DMS53 treated with DMSO at 0.1 percent for 48 hours (cell line): Measurements from ENCODE around the gene KIAA1671.
"Not testable (repeated sequence)": the region's sequence is repeated elsewhere in the genome, so short reads cannot be mapped to it uniquely, and the experiment has no call there.

Experiments used
- DNase-seq: peaks from one replicate; lab custom pipeline; 2025; ENCODE audit not compliant: unreplicated experiment; lab: John Stamatoyannopoulos, UW

Gene KIAA1671

DNA sequence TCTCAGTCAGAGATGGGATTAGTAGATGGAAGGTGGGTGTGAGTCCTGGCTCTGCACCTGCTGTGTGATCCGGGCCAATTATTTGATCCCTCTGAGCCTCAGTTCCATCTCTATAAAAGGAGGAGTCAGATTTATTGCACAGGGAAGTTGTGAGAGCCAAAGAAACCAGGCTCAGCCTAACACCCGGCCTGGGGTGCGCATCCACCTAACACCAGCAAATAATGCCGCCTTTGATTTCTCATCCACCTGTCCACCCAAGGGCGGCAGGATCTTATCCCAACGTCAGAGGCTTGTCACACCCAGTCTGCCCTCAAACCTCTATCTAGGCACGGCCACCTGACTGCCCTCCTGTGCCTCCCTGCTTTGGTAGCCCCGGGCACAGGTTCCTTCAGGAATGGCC is 269.3 kb downstream of the KIAA1671 start:
- no peak for DNase-seq

DNA sequence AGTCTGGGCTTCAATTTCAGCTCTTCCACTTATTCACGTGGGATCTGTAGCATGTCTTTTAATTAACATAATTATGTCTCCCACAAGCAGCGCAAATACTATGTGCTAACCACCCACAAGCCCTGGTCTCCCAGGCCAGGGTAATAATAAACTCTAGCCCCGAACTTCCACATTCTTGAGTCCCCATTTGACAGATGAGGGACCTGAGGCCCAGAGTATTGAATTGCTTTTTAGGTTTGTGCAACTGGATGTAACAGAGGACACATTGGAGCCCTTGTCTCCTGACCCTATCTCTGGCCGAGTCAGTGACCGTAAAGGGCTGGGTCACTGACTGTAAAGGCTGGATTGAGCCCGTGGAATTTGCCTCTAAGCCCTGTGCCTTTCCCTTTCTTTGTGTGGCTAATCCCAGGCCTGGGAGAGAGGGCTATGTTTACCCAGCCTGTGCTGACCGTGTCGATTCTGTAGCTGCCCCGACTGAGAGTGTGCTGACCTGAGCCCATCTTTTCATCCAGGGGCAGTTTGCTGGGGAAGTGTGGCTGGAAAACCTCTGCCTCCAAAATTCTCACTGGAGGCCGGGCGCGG is 270.8 kb downstream of the KIAA1671 start:
- DNase-seq = no peak

DNA sequence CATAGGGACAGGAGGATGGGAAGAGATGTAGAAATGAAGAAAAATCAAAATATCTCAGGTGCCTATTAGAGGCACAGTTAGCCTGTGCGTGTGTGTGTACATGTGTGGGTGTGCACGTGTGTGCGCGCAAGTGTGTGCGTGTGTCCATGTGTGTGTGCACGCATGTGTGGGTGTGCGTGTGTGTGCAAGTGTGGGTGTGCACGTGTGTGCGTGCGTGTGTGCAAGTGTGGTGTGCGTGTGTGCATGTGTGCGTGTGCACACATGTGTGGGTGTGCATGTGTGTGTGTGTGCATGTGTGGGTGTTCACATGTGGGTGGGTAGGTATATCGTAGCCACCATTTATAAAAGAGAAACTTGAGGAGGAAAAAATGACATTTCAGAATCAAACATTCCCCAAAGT is 276.3 kb downstream of the KIAA1671 start:
- no peak for DNase-seq

GRCh38 chr22:25230760-25231159 is 278.2 kb downstream of the KIAA1671 start:
- DNase-seq = not testable (repeated sequence)

DNA sequence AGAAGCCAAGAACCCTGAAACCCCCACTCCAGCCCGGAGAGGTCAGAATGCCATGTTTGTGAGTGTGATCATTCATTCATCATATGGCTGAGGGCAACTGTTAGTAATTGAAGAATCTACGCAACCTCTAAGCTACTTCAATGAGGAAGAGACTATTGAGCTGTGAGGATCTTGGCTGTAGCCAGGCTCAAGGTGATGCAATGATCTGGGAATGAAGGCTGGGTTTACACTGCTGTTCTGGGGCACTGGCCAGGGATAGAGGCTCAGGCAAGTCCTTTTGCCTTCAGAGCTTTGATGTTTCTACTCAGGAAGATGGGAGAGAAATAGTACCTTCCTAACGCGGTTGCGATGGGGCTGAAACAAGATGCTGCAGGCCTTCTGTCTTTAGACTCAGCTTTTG is 279.8 kb downstream of the KIAA1671 start:
- no peak for DNase-seq

DNA sequence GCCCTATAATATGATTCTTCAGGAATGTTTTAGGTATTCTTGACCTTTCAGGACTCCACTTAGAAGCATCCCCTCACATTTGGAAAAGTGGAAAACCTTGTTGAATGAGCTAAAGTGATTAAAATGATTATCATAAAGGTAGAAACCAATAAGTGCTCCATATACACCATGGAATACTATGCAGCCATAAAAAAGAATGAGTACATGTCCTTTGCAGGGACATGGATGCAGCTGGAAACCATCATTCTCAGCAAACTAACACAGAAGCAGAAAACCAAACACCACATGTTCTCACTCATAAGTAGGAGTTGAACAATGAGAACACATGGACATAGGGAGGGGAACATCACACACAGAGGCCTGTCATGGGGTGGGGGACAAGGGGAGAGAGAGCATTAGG is 281.2 kb downstream of the KIAA1671 start:
- DNase-seq = not testable (repeated sequence)

DNA sequence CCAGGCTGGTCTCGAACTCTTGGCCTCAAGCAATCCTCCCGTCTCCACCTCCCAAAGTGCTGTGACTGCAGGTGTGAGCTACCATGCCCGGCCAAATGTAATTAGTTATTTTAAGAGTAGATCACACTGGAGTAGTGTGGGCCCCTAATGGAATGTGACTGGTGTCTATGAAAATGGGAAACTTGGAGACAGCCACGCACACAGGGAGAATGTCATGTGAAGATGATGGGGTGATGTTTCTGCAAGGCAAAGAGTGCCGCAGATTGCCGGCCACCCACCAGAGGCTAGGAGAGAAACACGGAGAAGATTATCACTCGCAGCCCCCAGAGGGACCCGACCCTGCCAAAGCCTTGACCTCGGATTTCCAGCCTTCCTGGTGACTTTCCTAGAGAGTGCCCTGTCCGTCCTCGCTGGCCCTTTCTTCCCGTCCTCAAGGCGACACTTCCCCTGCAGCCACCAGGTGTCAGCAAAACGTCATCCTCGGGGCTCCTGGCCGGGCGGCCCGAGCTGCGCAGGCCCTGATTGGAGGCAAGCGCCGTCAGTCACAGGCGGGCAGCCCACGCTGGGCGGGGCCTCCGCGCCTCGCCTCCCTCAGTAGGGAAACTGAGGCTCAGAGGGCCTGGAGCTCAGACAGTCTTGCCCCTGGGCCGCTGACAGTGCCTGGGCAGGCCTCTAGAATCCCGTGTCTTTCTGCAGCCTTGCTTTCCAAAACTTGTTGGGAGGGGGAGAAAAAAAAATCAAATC is 283.2 kb downstream of the KIAA1671 start:
- peak; percentile 1 for DNase-seq

DNA sequence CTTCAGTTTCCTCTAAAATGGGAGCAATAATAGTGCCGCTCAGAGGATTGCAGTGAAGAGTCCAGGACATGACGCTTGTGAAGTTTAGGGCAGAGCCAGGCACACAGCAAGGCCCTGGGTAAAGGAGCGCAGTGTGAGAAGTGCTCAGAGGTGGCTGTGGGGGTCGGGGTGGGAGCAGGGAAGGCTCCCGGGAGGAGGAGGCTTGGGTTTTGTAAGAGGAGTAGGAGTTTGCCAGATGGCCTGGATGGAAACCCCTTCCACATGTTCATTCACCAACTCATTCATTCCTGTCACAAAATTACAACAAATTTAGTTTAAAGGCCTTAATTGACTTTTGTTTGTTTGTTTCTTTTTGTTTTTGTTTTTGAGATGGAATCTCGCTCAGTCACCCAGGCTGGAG is 283.9 kb downstream of the KIAA1671 start:
- no peak for DNase-seq

DNA sequence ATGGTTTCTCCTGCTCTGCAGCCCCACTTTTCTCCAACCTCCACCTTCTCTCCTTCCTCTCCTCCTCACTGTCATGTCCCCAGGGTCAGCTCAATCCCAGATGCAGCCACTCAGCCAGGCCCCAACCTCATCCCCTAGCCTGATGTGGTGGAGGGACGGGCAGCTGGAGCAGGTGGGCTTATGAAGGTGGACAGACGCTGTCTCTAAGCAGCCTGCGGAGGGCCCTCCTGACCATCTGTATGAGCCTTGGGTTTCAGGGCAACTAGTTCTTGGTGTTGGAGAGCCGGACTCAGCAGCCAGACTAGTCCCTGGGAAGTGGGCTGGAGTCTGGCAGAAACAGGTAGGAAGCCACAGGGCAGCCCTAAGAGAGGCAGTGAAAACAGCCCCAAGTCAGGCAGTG is 285.0 kb downstream of the KIAA1671 start:
- DNase-seq = no peak

GRCh38 chr22:25238058-25238457 is 285.5 kb downstream of the KIAA1671 start:
- DNase-seq = not testable (repeated sequence)
